ENCODE measurements around the gene RIMS3.
"Not testable (repeated sequence)": the region's sequence is repeated elsewhere in the genome, so short reads cannot be mapped to it uniquely, and the experiment has no call there.

Gene RIMS3

GRCh38 chr1:40665335-40666171 lies at the start of gene RIMS3:
Gene RIMS3 (minus strand): TSS chr1:40665682. CDS start chr1:40641925, 23,757 bp downstream.
- no peaks in the 10 kb centered on the region for H3K9me3 Mint-ChIP-seq
- H3K27ac Mint-ChIP-seq = peak within 1 kb of the TSS; percentile 66
- DNase-seq = peak; percentile 80
- no peaks in the 10 kb centered on the region for H3K27me3 Mint-ChIP-seq
- H3K36me3 Mint-ChIP-seq = no peaks in the 10 kb centered on the region
- peak within 1 kb of the TSS; percentile 85 to 89 for H3K4me3 Mint-ChIP-seq
- peaks cover 27 to 41% of the 10 kb centered on the region in 2 donors for H3K4me1 Mint-ChIP-seq
- ATAC-seq (replicated peaks) = peak; percentile 75 to 84

DNA sequence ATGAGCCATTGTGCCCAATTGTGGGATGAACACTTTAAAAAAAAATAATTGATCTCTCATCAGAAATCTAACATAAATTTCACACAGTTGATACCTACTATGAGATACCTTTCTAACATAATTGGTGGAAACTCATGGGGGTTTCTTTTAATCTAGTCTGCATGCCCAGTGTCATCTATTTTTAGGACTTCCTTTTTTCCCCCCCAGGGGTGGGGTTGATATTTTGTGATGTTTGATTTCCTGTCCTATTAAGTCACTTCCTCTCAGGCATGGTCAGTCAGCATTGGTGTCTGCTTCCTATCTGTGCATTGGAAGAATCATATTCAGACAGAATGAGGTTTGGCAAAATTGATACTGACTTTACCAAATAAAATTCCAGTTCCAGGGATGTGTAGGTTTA lies 47.5 kb upstream of the RIMS3 start:
- H3K4me1 Mint-ChIP-seq = peaks cover 33 to 63% of the 10 kb centered on the region in 2 donors
- H3K36me3 Mint-ChIP-seq = peaks cover 12 to 22% of the 10 kb centered on the region in 2 donors
- H3K27ac Mint-ChIP-seq = peak overlapping the region; percentile 59
- DNase-seq (peak; percentile 44), ATAC-seq (replicated peaks) (peak; percentile 58)
- peaks cover 0 to 2% of the 10 kb centered on the region in 2 donors for H3K9me3 Mint-ChIP-seq
- H3K4me3 Mint-ChIP-seq = peak overlapping the region; percentile 49 to 61
- H3K27me3 Mint-ChIP-seq = no peaks in the 10 kb centered on the region

DNA sequence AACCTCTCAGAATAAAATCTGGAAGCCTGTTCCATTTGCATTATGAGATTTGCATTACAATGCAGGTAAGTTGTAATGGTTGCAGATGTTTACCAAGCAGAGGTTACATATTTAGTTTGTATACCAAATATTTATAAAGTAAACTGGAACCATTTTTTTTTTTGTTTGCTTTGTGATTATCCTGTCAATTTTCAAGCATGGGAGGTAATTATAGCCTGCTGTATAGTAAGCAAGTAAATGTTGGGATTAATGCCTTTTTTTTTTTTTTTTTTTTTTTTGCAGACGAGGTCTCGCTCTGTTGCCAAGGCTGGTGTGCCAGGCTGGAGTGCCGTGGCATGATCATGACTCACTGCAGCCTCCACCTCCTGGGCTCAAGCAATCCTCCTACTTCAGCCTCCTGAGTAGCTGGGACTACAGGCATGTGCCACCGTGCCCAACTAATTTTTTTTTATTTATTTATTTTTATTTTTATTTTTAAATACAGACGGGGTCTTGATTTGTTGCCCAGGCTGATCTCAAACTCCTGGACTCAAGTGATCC lies 47.0 kb upstream of the RIMS3 start:
- Mint-ChIP-seq H3K27ac (peak overlapping the region; percentile 74), H3K4me3 (peak overlapping the region in 1 of 2 donors; percentile 22), H3K36me3 (peaks cover 12 to 22% of the 10 kb centered on the region in 2 donors), H3K27me3 (no peaks in the 10 kb centered on the region), H3K4me1 (peaks cover 33 to 63% of the 10 kb centered on the region in 2 donors), H3K9me3 (peaks cover 0 to 2% of the 10 kb centered on the region in 2 donors)
- ATAC-seq (replicated peaks) (no peak), DNase-seq (no peak)

- no peaks in the 10 kb centered on the region for H3K27me3 Mint-ChIP-seq
- peaks cover 31 to 60% of the 10 kb centered on the region in 2 donors for H3K4me1 Mint-ChIP-seq
- ATAC-seq (replicated peaks) = no peak
- no peak for DNase-seq
- H3K27ac Mint-ChIP-seq = peak overlapping the region; percentile 70
- peaks cover 0 to 2% of the 10 kb centered on the region in 2 donors for H3K9me3 Mint-ChIP-seq
- peaks cover 12 to 20% of the 10 kb centered on the region in 2 donors for H3K36me3 Mint-ChIP-seq
- H3K4me3 Mint-ChIP-seq = peak overlapping the region; percentile 44 to 51
Observed at GRCh38 chr1:40711465-40712404, 46.3 kb upstream of the RIMS3 start.

GRCh38 chr1:40710581-40711315 lies 45.3 kb upstream of the RIMS3 start:
- ATAC-seq (replicated peaks) = no peak
- DNase-seq = no peak
- peaks cover 12 to 19% of the 10 kb centered on the region in 2 donors for H3K36me3 Mint-ChIP-seq
- H3K27ac Mint-ChIP-seq = peak overlapping the region; percentile 74
- H3K27me3 Mint-ChIP-seq = no peaks in the 10 kb centered on the region
- peak overlapping the region; percentile 51 to 53 for H3K4me3 Mint-ChIP-seq
- H3K4me1 Mint-ChIP-seq = peaks cover 27 to 56% of the 10 kb centered on the region in 2 donors
- H3K9me3 Mint-ChIP-seq = peaks cover 0 to 3% of the 10 kb centered on the region in 2 donors

GRCh38 chr1:40709802-40710278 lies 44.4 kb upstream of the RIMS3 start:
- Mint-ChIP-seq H3K9me3 (peaks cover 0 to 3% of the 10 kb centered on the region in 2 donors), H3K36me3 (peaks cover 12 to 19% of the 10 kb centered on the region in 2 donors), H3K27ac (peak overlapping the region; percentile 91), H3K4me1 (peaks cover 31 to 61% of the 10 kb centered on the region in 2 donors), H3K27me3 (no peaks in the 10 kb centered on the region), H3K4me3 (peak overlapping the region; percentile 90 to 94)
- DNase-seq (no peak), ATAC-seq (replicated peaks) (no peak)

GRCh38 chr1:40709100-40709801 lies 43.8 kb upstream of the RIMS3 start:
- Mint-ChIP-seq H3K4me1 (peaks cover 36 to 66% of the 10 kb centered on the region in 2 donors), H3K27me3 (no peaks in the 10 kb centered on the region), H3K4me3 (peak overlapping the region; percentile 90 to 94), H3K9me3 (peaks cover 0 to 3% of the 10 kb centered on the region in 2 donors), H3K36me3 (peaks cover 12 to 22% of the 10 kb centered on the region in 2 donors), H3K27ac (peak overlapping the region; percentile 96)
- ATAC-seq (replicated peaks) = peak; percentile 96 to 97
- peak; percentile 81 for DNase-seq

- Mint-ChIP-seq H3K4me3 (peak overlapping the region; percentile 90 to 94), H3K9me3 (peaks cover 0 to 3% of the 10 kb centered on the region in 2 donors), H3K36me3 (peaks cover 12 to 23% of the 10 kb centered on the region in 2 donors), H3K27ac (peak overlapping the region; percentile 96), H3K4me1 (peaks cover 39 to 69% of the 10 kb centered on the region in 2 donors), H3K27me3 (no peaks in the 10 kb centered on the region)
- peak; percentile 82 to 85 for ATAC-seq (replicated peaks)
- DNase-seq = no peak
Observed at GRCh38 chr1:40708750-40709099, 43.2 kb upstream of the RIMS3 start.

DNA sequence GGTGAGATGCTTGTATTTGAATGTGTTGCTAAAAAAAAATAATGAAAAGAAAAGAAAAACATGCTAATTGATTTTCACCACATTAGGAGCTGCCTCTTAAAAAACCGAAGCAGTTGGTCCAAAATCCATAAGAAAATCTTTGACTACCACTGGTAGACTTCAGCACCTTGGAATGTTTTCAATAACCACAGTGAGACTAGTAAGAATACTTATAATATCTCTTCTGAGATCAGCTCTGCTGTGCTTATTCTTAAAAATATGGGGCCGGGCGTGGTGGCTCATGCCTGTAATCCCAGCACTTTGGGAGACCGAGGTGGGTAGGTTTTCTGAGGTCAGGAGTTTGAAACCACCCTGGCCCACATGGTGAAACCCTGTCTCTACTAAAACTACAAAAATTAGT lies 41.1 kb upstream of the RIMS3 start:
- no peaks in the 10 kb centered on the region for H3K27me3 Mint-ChIP-seq
- H3K4me1 Mint-ChIP-seq = peaks cover 33 to 70% of the 10 kb centered on the region in 2 donors
- DNase-seq (no peak), ATAC-seq (replicated peaks) (no peak)
- peaks cover 6 to 19% of the 10 kb centered on the region in 2 donors for H3K36me3 Mint-ChIP-seq
- H3K4me3 Mint-ChIP-seq = no peak overlapping the region
- no peak overlapping the region for H3K27ac Mint-ChIP-seq
- H3K9me3 Mint-ChIP-seq = peaks cover 0 to 1% of the 10 kb centered on the region in 2 donors

DNA sequence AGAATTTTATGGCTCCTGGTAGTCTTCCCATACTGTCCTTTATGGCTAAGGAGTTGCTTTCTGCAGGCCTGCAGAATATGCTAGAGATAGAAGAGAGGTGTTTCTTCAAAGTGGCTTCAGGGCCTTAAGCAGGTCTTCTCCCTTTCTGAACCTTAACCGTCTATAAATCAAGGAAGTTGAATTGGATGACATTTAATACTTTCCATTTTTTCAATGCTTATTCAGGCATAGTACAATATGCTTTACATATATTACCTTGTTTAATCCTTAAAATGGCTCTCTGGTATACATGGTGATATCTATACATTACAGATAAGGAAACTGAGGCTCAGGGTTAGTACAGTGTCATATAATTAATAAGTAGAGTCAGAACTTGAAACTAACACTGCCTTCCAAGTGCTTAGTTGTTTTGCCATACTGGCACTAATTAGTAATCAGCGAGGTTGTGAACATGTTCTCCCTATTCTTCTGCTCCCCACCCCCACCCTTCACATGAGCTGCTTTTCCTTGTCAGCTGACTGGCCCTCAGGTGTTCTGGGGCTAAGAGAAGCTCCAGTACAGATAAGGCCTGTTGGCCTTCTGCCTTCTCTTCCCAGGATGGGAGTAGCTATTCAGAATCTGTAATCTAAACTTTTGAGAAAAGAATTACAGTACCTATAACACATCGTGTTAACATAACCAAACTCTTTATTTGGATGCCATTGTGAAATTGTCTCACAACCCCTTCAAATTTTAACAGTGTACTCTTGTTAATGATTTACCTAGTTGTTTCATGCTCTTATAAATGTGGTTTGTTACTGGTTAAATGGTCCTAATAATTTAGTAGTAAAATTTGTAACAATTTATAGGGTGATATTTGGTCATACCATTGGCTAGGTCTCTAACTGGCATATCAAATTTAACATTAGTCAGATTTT lies 39.6 kb upstream of the RIMS3 start:
- Mint-ChIP-seq H3K4me1 (peaks cover 28 to 66% of the 10 kb centered on the region in 2 donors), H3K27me3 (no peaks in the 10 kb centered on the region), H3K27ac (no peak overlapping the region), H3K4me3 (no peak overlapping the region), H3K36me3 (peaks cover 6 to 19% of the 10 kb centered on the region in 2 donors), H3K9me3 (peaks cover 0 to 1% of the 10 kb centered on the region in 2 donors)
- ATAC-seq (replicated peaks) (no peak), DNase-seq (no peak)

DNA sequence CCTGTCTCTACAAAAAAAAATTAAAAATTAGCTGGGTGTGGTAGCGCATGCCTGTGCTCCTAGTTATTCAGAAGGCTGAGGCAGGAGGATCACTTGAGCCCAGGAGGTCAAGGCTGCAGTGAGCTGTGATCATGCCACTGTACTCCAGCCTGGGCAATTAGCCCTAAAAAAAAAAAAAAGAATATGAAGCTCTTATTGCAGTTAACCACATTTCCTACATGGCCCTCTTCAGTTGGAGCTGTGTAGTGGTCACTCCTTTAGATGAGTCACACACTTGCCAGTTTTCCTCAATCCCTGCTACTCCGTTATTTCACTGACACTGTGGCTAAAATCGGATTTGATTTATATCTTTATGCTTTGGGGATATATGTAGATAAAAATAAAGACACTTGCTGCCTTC lies 37.8 kb upstream of the RIMS3 start:
- Mint-ChIP-seq H3K4me3 (peak overlapping the region in 1 of 2 donors; percentile 11), H3K4me1 (peaks cover 35 to 64% of the 10 kb centered on the region in 2 donors), H3K27me3 (no peaks in the 10 kb centered on the region), H3K36me3 (peaks cover 2 to 20% of the 10 kb centered on the region in 2 donors), H3K27ac (peak overlapping the region; percentile 9), H3K9me3 (peaks cover 0 to 1% of the 10 kb centered on the region in 2 donors)
- no peak for ATAC-seq (replicated peaks)
- no peak for DNase-seq

DNA sequence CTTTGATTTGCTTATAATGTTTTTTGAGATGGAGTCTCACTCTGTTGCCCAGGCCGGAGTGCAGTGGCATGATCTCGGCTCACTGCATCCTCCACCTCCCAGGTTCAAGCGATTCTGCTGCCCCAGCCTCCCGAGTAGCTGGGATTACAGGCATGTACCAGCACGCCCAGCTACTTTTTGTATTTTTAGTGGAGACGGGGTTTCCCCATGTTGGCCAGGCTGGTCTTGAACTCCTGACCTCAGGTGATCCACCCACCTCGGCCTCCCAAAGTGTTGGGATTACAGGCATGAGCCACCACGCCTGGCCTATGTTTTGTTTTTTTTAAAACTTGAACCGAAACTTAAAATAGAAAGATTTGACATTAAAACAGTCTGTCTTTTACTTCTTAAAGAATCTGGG lies 37.3 kb upstream of the RIMS3 start:
- H3K36me3 Mint-ChIP-seq = peaks cover 2 to 20% of the 10 kb centered on the region in 2 donors
- DNase-seq; ATAC-seq (replicated peaks); H3K9me3 Mint-ChIP-seq; H3K27me3 Mint-ChIP-seq: not testable (repeated sequence)
- H3K4me3 Mint-ChIP-seq = peak overlapping the region in 1 of 2 donors; percentile 3
- H3K4me1 Mint-ChIP-seq = peaks cover 35 to 64% of the 10 kb centered on the region in 2 donors
- H3K27ac Mint-ChIP-seq = peak overlapping the region; percentile 74
